IPS DF 4.7 (cell line): ENCODE measurements around the gene NRDC.
"Not testable (repeated sequence)": the region's sequence is repeated elsewhere in the genome, so short reads cannot be mapped to it uniquely, and the experiment has no call there.

Source experiments
- DNase-seq: peaks from one replicate; pipeline ENCODE4 v3.0.0-alpha.2; 2013; ENCODE audit warnings: low spot score; ENCODE audit errors: extremely low read depth

NRDC gene

GRCh38 chr1:51878616-51879336 is at the start of gene NRDC:
Gene NRDC (minus strand): TSS chr1:51878727. CDS start chr1:51878615, 112 bp downstream.
- peak; percentile 98 for DNase-seq

GRCh38 chr1:51927029-51927428 is 48.5 kb upstream of the NRDC start:
- no peak for DNase-seq

- DNase-seq, result peak; percentile 25
Observed at GRCh38 chr1:51926171-51926812, 47.8 kb upstream of the NRDC start.

- DNase-seq, result no peak
Observed at GRCh38 chr1:51924455-51924854, 45.9 kb upstream of the NRDC start.

- DNase-seq, result no peak
Observed at GRCh38 chr1:51922040-51922439, 43.5 kb upstream of the NRDC start.

- no peak for DNase-seq
Observed at GRCh38 chr1:51920130-51920529, 41.6 kb upstream of the NRDC start.

GRCh38 chr1:51919684-51920083 is 41.2 kb upstream of the NRDC start:
- DNase-seq, result no peak

GRCh38 chr1:51916587-51917405 is 38.3 kb upstream of the NRDC start:
- no peak for DNase-seq

- no peak for DNase-seq
Observed at GRCh38 chr1:51915951-51916350, 37.4 kb upstream of the NRDC start.

GRCh38 chr1:51912881-51913280 is 34.4 kb upstream of the NRDC start:
- DNase-seq, result no peak

- DNase-seq, result no peak
Observed at GRCh38 chr1:51910221-51911000, 31.9 kb upstream of the NRDC start.

- DNase-seq, result no peak
Observed at GRCh38 chr1:51908499-51908898, 30.0 kb upstream of the NRDC start.

GRCh38 chr1:51907079-51907702 is 28.7 kb upstream of the NRDC start:
- no peak for DNase-seq

- no peak for DNase-seq
Observed at GRCh38 chr1:51906306-51907078, 28.0 kb upstream of the NRDC start.

- DNase-seq, result no peak
Observed at GRCh38 chr1:51902456-51902855, 23.9 kb upstream of the NRDC start.

GRCh38 chr1:51901151-51901550 is 22.6 kb upstream of the NRDC start:
- no peak for DNase-seq

GRCh38 chr1:51899022-51899421 is 20.5 kb upstream of the NRDC start:
- DNase-seq, result no peak

GRCh38 chr1:51898090-51898734 is 19.7 kb upstream of the NRDC start:
- no peak for DNase-seq

- no peak for DNase-seq
Observed at GRCh38 chr1:51897699-51898031, 19.1 kb upstream of the NRDC start.

GRCh38 chr1:51894748-51895147 is 16.2 kb upstream of the NRDC start:
- not testable (repeated sequence) for DNase-seq
